ENCODE measurements around the gene OAS2. TPM values are rescaled to one million over a fixed set of nuclear protein-coding genes. Genes with fewer than 3 reads are reported as not detected.

OAS2 gene
- total RNA-seq, 1 donor from 2014 or later: 0.36 TPM

- Mint-ChIP-seq H3K27me3 (ENCODE audit: low read depth) (peaks cover 15% of the 10 kb centered on the region), H3K36me3 (no peaks in the 10 kb centered on the region), H3K4me3 (no peak overlapping the region), H3K4me1 (no peaks in the 10 kb centered on the region), H3K27ac (no peak overlapping the region), H3K9me3 (peaks cover 7% of the 10 kb centered on the region)
- no peak for TF ChIP-seq CTCF (IDR thresholded peaks at IDR 0.05; ENCODE audit: unreplicated experiment)
- no peak for DNase-seq (ENCODE audit: low spot score in 2 of 2, unreplicated experiment in 2 of 2)
Measured at GRCh38 chr12:112933129-112933505, 45.2 kb upstream of the OAS2 start.

GRCh38 chr12:112936264-112936663 lies 42.1 kb upstream of the OAS2 start:
- no peaks in the 10 kb centered on the region for H3K36me3 Mint-ChIP-seq
- TF ChIP-seq CTCF (IDR thresholded peaks at IDR 0.05; ENCODE audit: unreplicated experiment): no peak
- H3K27ac Mint-ChIP-seq: no peak overlapping the region
- H3K4me3 Mint-ChIP-seq: no peak overlapping the region
- peaks cover 15% of the 10 kb centered on the region for H3K27me3 Mint-ChIP-seq (ENCODE audit: low read depth)
- peaks cover 3% of the 10 kb centered on the region for H3K9me3 Mint-ChIP-seq
- H3K4me1 Mint-ChIP-seq: no peaks in the 10 kb centered on the region
- DNase-seq (ENCODE audit: low spot score in 2 of 2, unreplicated experiment in 2 of 2): no peak

GRCh38 chr12:112936927-112937326 lies 41.4 kb upstream of the OAS2 start:
- Mint-ChIP-seq H3K4me1 (no peaks in the 10 kb centered on the region), H3K9me3 (peaks cover 3% of the 10 kb centered on the region), H3K27ac (no peak overlapping the region), H3K36me3 (no peaks in the 10 kb centered on the region), H3K4me3 (no peak overlapping the region), H3K27me3 (ENCODE audit: low read depth) (peaks cover 11% of the 10 kb centered on the region)
- TF ChIP-seq CTCF (IDR thresholded peaks at IDR 0.05; ENCODE audit: unreplicated experiment): no peak
- DNase-seq (ENCODE audit: low spot score in 2 of 2, unreplicated experiment in 2 of 2): no peak

- no peaks in the 10 kb centered on the region for H3K36me3 Mint-ChIP-seq
- no peaks in the 10 kb centered on the region for H3K4me1 Mint-ChIP-seq
- H3K4me3 Mint-ChIP-seq: peak within 1 kb of the TSS; percentile 63
- H3K27ac Mint-ChIP-seq: no peak within 1 kb of the TSS
- TF ChIP-seq CTCF (IDR thresholded peaks at IDR 0.05; ENCODE audit: unreplicated experiment): no peak
- DNase-seq (ENCODE audit: low spot score in 2 of 2, unreplicated experiment in 2 of 2): peak in 1 of 2 experiments; percentile 48
- peaks cover 5% of the 10 kb centered on the region for H3K27me3 Mint-ChIP-seq (ENCODE audit: low read depth)
- peaks cover 3% of the 10 kb centered on the region for H3K9me3 Mint-ChIP-seq
Measured at GRCh38 chr12:112937741-112938719, 40.3 kb upstream of the OAS2 start, which contains the start of gene OAS3. OAS3 (plus strand) TSS chr12:112938474; CDS start chr12:112938531, 57 bp downstream.

- H3K27ac Mint-ChIP-seq: no peak overlapping the region
- no peak for TF ChIP-seq CTCF (IDR thresholded peaks at IDR 0.05; ENCODE audit: unreplicated experiment)
- no peaks in the 10 kb centered on the region for H3K4me1 Mint-ChIP-seq
- H3K4me3 Mint-ChIP-seq: peak overlapping the region; percentile 63
- H3K36me3 Mint-ChIP-seq: no peaks in the 10 kb centered on the region
- H3K9me3 Mint-ChIP-seq: peaks cover 3% of the 10 kb centered on the region
- DNase-seq (ENCODE audit: low spot score in 2 of 2, unreplicated experiment in 2 of 2): no peak
- H3K27me3 Mint-ChIP-seq (ENCODE audit: low read depth): peaks cover 5% of the 10 kb centered on the region
Measured at GRCh38 chr12:112938751-112939150, 39.6 kb upstream of the OAS2 start.
